Measurements from ENCODE around the gene KRTAP10-4.

DNA sequence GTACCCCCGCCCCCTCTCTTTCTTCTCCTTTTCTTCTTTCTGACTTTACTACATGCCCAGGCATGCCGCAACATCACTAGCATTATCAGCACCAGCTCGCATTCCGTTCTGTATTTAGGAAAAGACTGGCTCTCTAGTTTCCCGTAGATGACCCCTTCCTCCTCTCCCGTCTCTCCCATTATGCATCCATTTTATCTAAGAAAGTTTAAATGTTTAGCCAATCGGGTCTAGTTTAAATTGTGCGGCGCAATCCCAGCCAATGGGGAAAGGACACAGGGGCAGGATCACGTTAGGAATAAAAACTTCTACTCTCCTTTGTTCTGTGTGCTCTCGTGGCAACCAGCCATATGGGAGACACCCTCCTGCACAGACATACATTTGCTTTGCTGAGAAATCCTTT lies 24.5 kb downstream of the KRTAP10-4 start:
- TF ChIP-seq, protein P1, sequence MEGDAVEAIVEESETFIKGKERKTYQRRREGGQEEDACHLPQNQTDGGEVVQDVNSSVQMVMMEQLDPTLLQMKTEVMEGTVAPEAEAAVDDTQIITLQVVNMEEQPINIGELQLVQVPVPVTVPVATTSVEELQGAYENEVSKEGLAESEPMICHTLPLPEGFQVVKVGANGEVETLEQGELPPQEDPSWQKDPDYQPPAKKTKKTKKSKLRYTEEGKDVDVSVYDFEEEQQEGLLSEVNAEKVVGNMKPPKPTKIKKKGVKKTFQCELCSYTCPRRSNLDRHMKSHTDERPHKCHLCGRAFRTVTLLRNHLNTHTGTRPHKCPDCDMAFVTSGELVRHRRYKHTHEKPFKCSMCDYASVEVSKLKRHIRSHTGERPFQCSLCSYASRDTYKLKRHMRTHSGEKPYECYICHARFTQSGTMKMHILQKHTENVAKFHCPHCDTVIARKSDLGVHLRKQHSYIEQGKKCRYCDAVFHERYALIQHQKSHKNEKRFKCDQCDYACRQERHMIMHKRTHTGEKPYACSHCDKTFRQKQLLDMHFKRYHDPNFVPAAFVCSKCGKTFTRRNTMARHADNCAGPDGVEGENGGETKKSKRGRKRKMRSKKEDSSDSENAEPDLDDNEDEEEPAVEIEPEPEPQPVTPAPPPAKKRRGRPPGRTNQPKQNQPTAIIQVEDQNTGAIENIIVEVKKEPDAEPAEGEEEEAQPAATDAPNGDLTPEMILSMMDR (IDR thresholded peaks at IDR 0.05), result no peak
- TF ChIP-seq EP300 (IDR thresholded peaks at IDR 0.05), result no peak
- no peak for TF ChIP-seq POLR2A (IDR thresholded peaks at IDR 0.05)
